Prostate gland (tissue), 2 donors: Measurements from ENCODE around the gene LMF2. TPM values are rescaled to one million over a fixed set of nuclear protein-coding genes. Genes with fewer than 3 reads are reported as not detected.

Source experiments
- DNase-seq: peaks from one replicate; pipeline ENCODE4 v3.0.0-alpha.2; 2019; ENCODE audit warnings: low spot score
- H3K27ac ChIP-seq, 2 donors: fragments of 200-600 bp; sonication (generic); 2 replicates each; pipeline ENCODE4 v1.5.1; 2017 to 2019
- H3K27me3 ChIP-seq: fragments of 200-600 bp; sonication (generic); replicated peaks from 2 replicates; pipeline ENCODE4 v1.5.1; 2019; ENCODE audit not compliant: insufficient read depth
- H3K36me3 ChIP-seq, 2 donors: fragments of 200-600 bp; sonication (generic); 1 replicate in 1 of 2; 2 replicates in 1 of 2; pipeline versions ENCODE4 v1.5.1 to v1.8.1; 2017 to 2019
- H3K4me1 ChIP-seq: fragments of 200-600 bp; sonication (generic); replicated peaks from 2 replicates; pipeline ENCODE4 v1.5.1; 2019
- H3K4me3 ChIP-seq, 2 donors: fragments of 200-600 bp; sonication (generic); 2 replicates each; pipeline ENCODE4 v1.5.1; 2017 to 2019
- H3K9me3 ChIP-seq: fragments of 200-600 bp; sonication (generic); 2 replicates; pipeline ENCODE4 v1.5.1; 2017
- POLR2A ChIP-seq: fragments of 450-650 bp; IDR thresholded peaks from one replicate; pipeline ENCODE4 v1.6.1; 2016; ENCODE audit warnings: antibody characterized with exemption, mild to moderate bottlenecking
- POLR2AphosphoS5 ChIP-seq: sonication (generic); formaldehyde crosslinking; IDR thresholded peaks from one replicate; pipeline ENCODE4 v1.6.1; 2017; ENCODE audit warnings: antibody characterized with exemption
- WGBS: methylation state at CpG from one replicate; pipeline ENCODE4 v1.1.5; 2018; 5-methylcytosine and 5-hydroxymethylcytosine counted together
- intact Hi-C: fragments of 100-400 bp; cut with DNase I; formaldehyde crosslinking; loops from one replicate; pipeline ENCODE4 v1.14.2; 2022
- total RNA-seq, 2 donors: library from RNA; depleted of rRNA; stranded (reverse); fragments of >200 nt; gene quantifications; one replicate each; pipeline ENCODE4 v1.1.0, GENCODE V29; 2016
- TF ChIP-seq, protein P1 (sequence below), 4 experiments: fragments of 200-600 bp in 2 of 4; fragments of 450-650 bp in 2 of 4; sonication (generic) in 2 of 4; IDR thresholded peaks; 1 replicate in 3 of 4; 2 replicates in 1 of 4; pipeline ENCODE4 v1.5.1; 2016 to 2019; ENCODE audit warnings: antibody characterized with exemption in 4 of 4, mild to moderate bottlenecking in 2 of 4, moderate library complexity in 2 of 4

Gene LMF2
- total RNA-seq, 2 donors from 2014 or later, result 76.6 to 94.3 TPM

- no peaks in the 10 kb centered on the region for H3K27me3 ChIP-seq
- no peak for TF ChIP-seq POLR2AphosphoS5
- TF ChIP-seq POLR2A, result no peak
- TF ChIP-seq, protein P1, sequence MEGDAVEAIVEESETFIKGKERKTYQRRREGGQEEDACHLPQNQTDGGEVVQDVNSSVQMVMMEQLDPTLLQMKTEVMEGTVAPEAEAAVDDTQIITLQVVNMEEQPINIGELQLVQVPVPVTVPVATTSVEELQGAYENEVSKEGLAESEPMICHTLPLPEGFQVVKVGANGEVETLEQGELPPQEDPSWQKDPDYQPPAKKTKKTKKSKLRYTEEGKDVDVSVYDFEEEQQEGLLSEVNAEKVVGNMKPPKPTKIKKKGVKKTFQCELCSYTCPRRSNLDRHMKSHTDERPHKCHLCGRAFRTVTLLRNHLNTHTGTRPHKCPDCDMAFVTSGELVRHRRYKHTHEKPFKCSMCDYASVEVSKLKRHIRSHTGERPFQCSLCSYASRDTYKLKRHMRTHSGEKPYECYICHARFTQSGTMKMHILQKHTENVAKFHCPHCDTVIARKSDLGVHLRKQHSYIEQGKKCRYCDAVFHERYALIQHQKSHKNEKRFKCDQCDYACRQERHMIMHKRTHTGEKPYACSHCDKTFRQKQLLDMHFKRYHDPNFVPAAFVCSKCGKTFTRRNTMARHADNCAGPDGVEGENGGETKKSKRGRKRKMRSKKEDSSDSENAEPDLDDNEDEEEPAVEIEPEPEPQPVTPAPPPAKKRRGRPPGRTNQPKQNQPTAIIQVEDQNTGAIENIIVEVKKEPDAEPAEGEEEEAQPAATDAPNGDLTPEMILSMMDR (IDR thresholded peaks at IDR 0.05), result no peak
- H3K9me3 ChIP-seq, result no peaks in the 10 kb centered on the region
- H3K4me3 ChIP-seq, result no peak overlapping the region
- peaks cover 20 to 41% of the 10 kb centered on the region in 2 donors for H3K36me3 ChIP-seq
- no peak for DNase-seq
- intact Hi-C loops, result no loop called here
- WGBS, result 74% methylated on average over 13 of the region's 22 CpGs
- H3K4me1 ChIP-seq, result peaks cover 20% of the 10 kb centered on the region
- no peak overlapping the region for H3K27ac ChIP-seq
Observed at GRCh38 chr22:50467773-50468440, 39.6 kb downstream of the LMF2 start.

- TF ChIP-seq POLR2A (no peak), POLR2AphosphoS5 (no peak)
- TF ChIP-seq, protein P1 (IDR thresholded peaks at IDR 0.05), result no peak
- WGBS, result 91% methylated on average over 18 of the region's 24 CpGs
- H3K27ac ChIP-seq, result no peak overlapping the region
- H3K9me3 ChIP-seq, result no peaks in the 10 kb centered on the region
- H3K36me3 ChIP-seq, result peaks cover 20 to 47% of the 10 kb centered on the region in 2 donors
- intact Hi-C loops, result no loop called here
- no peaks in the 10 kb centered on the region for H3K27me3 ChIP-seq
- DNase-seq, result no peak
- peaks cover 17% of the 10 kb centered on the region for H3K4me1 ChIP-seq
- no peak overlapping the region for H3K4me3 ChIP-seq
Observed at GRCh38 chr22:50467341-50467740, 40.2 kb downstream of the LMF2 start.

DNA sequence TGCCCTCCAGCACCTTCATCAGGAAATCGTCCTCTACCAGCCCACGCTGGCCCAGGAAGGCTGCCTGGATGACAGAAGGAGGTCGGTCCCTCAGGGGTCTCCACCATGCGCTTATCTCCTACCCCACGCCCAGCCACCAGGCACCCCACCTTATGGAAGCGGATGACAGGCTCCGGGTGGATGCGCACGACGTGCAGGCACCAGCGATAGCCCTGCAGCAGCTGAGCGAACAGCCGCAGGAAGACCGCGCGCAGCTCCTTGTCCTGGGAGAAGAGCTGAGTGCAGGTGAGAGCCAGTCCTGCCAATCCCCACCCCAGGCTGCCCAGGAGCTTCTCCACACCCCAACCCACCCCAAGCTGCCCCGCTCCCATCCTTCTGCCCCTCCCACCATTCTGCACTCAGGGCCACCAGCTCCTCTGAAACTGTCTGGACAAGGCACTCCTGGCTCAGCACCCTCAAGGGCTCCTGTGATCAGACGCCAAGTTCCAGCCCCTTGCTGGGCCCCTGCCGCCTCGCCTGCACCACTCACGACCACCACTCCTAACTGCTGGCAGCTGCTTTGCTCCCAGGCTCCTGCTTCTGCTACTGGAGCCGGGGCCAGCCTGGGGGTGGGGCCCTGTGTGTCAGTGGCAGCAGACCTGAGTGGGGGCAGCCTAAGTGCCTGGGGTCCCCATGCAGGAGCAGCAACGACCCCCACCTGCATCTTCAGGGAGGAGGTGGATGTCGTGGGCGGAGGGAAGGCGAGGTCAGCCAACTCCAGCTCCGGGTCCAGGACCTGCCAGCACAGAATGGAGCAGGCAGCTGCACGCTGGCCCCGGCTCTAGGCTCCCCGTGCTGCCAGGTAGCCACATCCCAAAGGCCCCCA, 42.2 kb downstream of the LMF2 start:
- TF ChIP-seq POLR2AphosphoS5 (no peak), POLR2A (no peak)
- TF ChIP-seq, protein P1 (IDR thresholded peaks at IDR 0.05), result no peak
- Histone ChIP-seq H3K9me3 (no peaks in the 10 kb centered on the region), H3K36me3 (peaks cover 20 to 59% of the 10 kb centered on the region in 2 donors), H3K27me3 (no peaks in the 10 kb centered on the region), H3K4me3 (no peak overlapping the region), H3K4me1 (peaks cover 18% of the 10 kb centered on the region), H3K27ac (no peak overlapping the region)
- intact Hi-C loops, result no loop called here
- 89% methylated on average over 30 of the region's 30 CpGs for WGBS
- no peak for DNase-seq

DNA sequence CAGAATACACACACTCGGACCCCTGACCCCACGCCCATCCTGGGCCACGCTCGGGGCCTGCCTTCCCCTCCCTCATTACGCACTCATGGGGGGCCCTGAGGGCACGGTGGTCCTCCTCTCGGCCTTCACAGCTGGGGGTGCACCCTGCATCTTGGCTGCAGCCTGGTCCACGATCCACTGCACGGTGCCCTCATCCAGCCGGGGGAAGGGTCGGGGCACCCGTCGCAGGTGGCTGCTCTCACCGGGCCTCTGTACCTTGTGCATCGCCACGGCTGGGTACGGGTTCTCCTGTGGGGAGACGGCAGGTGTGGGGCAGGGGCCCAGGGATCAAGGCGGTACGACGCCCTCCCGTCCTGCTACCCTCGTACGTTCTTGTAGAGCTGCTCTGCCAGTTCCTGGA, 43.1 kb downstream of the LMF2 start:
- no peaks in the 10 kb centered on the region for H3K27me3 ChIP-seq
- peaks cover 25 to 67% of the 10 kb centered on the region in 2 donors for H3K36me3 ChIP-seq
- WGBS, result 90% methylated on average over 24 of the region's 24 CpGs
- peaks cover 11% of the 10 kb centered on the region for H3K4me1 ChIP-seq
- no peaks in the 10 kb centered on the region for H3K9me3 ChIP-seq
- no peak for DNase-seq
- TF ChIP-seq, protein P1 (IDR thresholded peaks at IDR 0.05), result no peak
- TF ChIP-seq POLR2A (no peak), POLR2AphosphoS5 (no peak)
- intact Hi-C loops, result no loop called here
- H3K4me3 ChIP-seq, result no peak overlapping the region
- no peak overlapping the region for H3K27ac ChIP-seq
